NCI-H1436 treated with DMSO at 0.1 percent for 48 hours (cell line): ENCODE data around the gene KRT86.
"Not testable (repeated sequence)": the region's sequence is repeated elsewhere in the genome, so short reads cannot be mapped to it uniquely, and the experiment has no call there.

Experiments
- DNase-seq: peaks from one replicate; lab custom pipeline; 2025; lab: John Stamatoyannopoulos, UW

The KRT86 gene

GRCh38 chr12:52238916-52239646 lies 35.4 kb upstream of the KRT86 start:
- DNase-seq: no peak

- DNase-seq: no peak
These were observed 34.7 kb upstream of the KRT86 start for GRCh38 chr12:52239767-52240166.

GRCh38 chr12:52240247-52240646 lies 34.2 kb upstream of the KRT86 start:
- DNase-seq: not testable (repeated sequence)

- DNase-seq: no peak
These were observed 33.1 kb upstream of the KRT86 start for GRCh38 chr12:52241205-52241842.

- no peak for DNase-seq
These were observed 31.8 kb upstream of the KRT86 start for GRCh38 chr12:52242442-52243258.

- no peak for DNase-seq
These were observed 31.1 kb upstream of the KRT86 start for GRCh38 chr12:52243259-52243855.

- DNase-seq: no peak
These were observed 30.4 kb upstream of the KRT86 start for GRCh38 chr12:52243856-52244614.

- DNase-seq: no peak
These were observed 29.8 kb upstream of the KRT86 start for GRCh38 chr12:52244615-52244994.

GRCh38 chr12:52245259-52245961 lies 29.0 kb upstream of the KRT86 start:
- no peak for DNase-seq

- no peak for DNase-seq
These were observed 28.4 kb upstream of the KRT86 start for GRCh38 chr12:52245962-52246569.

- no peak for DNase-seq
These were observed 27.5 kb upstream of the KRT86 start for GRCh38 chr12:52246720-52247621.

GRCh38 chr12:52247622-52248540 lies 26.6 kb upstream of the KRT86 start:
- no peak for DNase-seq

GRCh38 chr12:52248541-52249461 lies 25.6 kb upstream of the KRT86 start:
- no peak for DNase-seq

GRCh38 chr12:52249511-52250047 lies 24.9 kb upstream of the KRT86 start:
- no peak for DNase-seq

GRCh38 chr12:52250048-52250990 lies 24.1 kb upstream of the KRT86 start:
- DNase-seq: no peak
